ENCODE results near the gene TMEM156.
"Not testable (repeated sequence)": the region's sequence is repeated elsewhere in the genome, so short reads cannot be mapped to it uniquely, and the experiment has no call there.

Gene TMEM156

GRCh38 chr4:38959248-38959647, 73.0 kb downstream of the TMEM156 start:
- not testable (repeated sequence) for DNase-seq (ENCODE audit: insufficient read length, low spot score); FAIRE-seq

GRCh38 chr4:38958453-38959190, 73.6 kb downstream of the TMEM156 start:
- DNase-seq (ENCODE audit: insufficient read length, low spot score): no peak
- FAIRE-seq: peak; percentile 89

GRCh38 chr4:38957893-38958292, 74.3 kb downstream of the TMEM156 start:
- FAIRE-seq: peak; percentile 62
- DNase-seq (ENCODE audit: insufficient read length, low spot score): no peak

GRCh38 chr4:38957261-38957815, 74.9 kb downstream of the TMEM156 start:
- DNase-seq (ENCODE audit: insufficient read length, low spot score) (no peak), FAIRE-seq (no peak)

DNA sequence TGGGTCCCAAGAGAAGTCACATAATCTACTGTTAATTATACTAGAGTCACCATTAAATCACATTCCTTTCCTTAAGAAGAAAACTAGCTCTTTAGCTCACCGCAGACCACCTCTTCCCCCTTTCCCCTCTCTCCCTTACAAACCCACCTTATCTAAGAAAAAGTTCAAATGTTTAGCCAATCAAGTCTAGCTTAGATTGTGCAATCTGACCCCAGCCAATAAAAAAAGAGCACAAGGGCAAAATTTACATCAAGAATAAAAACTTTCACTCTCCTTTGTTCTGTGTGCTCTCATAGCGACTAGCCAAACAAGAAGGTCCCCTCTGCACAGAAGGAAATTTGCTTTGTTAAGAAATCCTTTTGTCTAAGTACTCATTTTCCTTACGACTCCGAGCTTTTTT, 76.3 kb downstream of the TMEM156 start:
- DNase-seq (ENCODE audit: insufficient read length, low spot score): no peak
- peak; percentile 56 for FAIRE-seq

- FAIRE-seq (no peak), DNase-seq (ENCODE audit: insufficient read length, low spot score) (no peak)
Observed at GRCh38 chr4:38954727-38955126, 77.5 kb downstream of the TMEM156 start.

GRCh38 chr4:38952017-38952416, 80.2 kb downstream of the TMEM156 start:
- DNase-seq (ENCODE audit: insufficient read length, low spot score) (no peak), FAIRE-seq (no peak)

DNA sequence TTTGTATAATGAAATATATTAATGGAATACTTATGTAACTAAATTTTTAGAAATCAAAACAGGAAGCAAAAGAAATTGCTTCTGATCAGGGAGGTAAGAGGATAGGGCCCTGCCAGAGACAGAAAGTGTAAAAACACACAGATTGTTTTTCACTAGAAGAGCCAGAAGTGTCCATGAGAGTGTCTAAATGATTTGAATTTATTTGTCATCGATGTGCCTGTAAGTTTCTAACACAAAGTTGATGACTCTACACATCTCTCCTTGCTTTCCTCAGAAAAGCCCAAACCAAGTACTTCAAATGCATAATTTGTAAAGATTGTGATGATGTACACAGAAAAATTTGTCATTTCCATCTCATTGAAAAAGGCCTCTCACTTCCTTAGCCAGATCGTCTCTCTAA, 80.6 kb downstream of the TMEM156 start:
- DNase-seq (ENCODE audit: insufficient read length, low spot score): no peak
- FAIRE-seq: no peak

DNA sequence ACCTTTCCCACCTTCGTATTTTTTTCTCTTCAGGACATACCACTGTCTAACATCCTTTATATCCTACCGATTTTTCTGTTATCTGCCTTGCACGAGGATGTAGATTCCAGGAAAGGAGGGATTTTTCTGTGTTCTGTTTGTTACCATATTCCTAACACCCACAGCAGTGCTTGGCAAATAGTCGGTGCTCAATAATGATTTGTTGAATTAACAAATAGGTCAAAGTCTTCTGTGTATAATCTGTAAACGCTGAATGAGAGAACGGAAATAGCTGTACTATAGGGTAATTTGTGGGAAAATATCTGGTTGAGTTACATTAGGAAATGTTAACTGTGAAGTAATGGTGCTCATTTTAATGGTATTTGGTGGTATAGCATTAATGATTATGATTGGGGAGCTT, 81.5 kb downstream of the TMEM156 start:
- FAIRE-seq: no peak
- no peak for DNase-seq (ENCODE audit: insufficient read length, low spot score)

GRCh38 chr4:38950159-38950558, 82.0 kb downstream of the TMEM156 start:
- FAIRE-seq: no peak
- no peak for DNase-seq (ENCODE audit: insufficient read length, low spot score)

GRCh38 chr4:38949411-38950051, 82.7 kb downstream of the TMEM156 start:
- peak; percentile 63 for FAIRE-seq

GRCh38 chr4:38948551-38948950, 83.7 kb downstream of the TMEM156 start:
- no peak for FAIRE-seq

More at GRCh38 chr4:38949411-38950051, 82.7 kb downstream of the TMEM156 start:
- DNase-seq (ENCODE audit: insufficient read length, low spot score): no peak

GRCh38 chr4:38946919-38947318, 85.3 kb downstream of the TMEM156 start:
- no peak for DNase-seq (ENCODE audit: insufficient read length, low spot score)
- FAIRE-seq: no peak

More at GRCh38 chr4:38948551-38948950, 83.7 kb downstream of the TMEM156 start:
- no peak for DNase-seq (ENCODE audit: insufficient read length, low spot score)

- no peak for FAIRE-seq
Observed at GRCh38 chr4:38944440-38944839, 87.8 kb downstream of the TMEM156 start.

GRCh38 chr4:38943343-38943742, 88.9 kb downstream of the TMEM156 start:
- no peak for FAIRE-seq
- no peak for DNase-seq (ENCODE audit: insufficient read length, low spot score)

More at GRCh38 chr4:38944440-38944839, 87.8 kb downstream of the TMEM156 start:
- DNase-seq (ENCODE audit: insufficient read length, low spot score): no peak

GRCh38 chr4:38941906-38942305, 90.3 kb downstream of the TMEM156 start:
- not testable (repeated sequence) for DNase-seq (ENCODE audit: insufficient read length, low spot score); FAIRE-seq

DNA sequence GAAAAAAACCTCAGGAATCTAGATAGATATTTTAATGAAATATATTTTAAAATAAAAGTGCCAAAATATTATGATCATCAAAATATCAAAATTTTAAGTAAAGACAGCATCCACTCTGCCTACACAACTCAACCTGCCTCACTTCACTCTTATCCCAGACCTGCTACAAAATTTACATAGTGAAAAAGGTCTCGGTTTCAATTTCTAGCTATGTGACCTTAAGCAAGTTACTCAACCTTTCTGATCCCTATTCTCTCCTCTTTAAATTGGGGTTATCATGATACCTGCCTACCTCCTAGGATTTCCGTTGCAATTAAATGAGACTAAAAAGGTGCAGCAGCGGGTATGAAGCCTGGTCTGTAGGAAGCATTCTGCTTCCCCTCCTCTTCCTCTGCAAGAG, 91.7 kb downstream of the TMEM156 start:
- no peak for FAIRE-seq

GRCh38 chr4:38939165-38939564, 93.0 kb downstream of the TMEM156 start:
- FAIRE-seq: peak; percentile 95
- peak; percentile 37 for DNase-seq (ENCODE audit: insufficient read length, low spot score)

More for the DNA sequence above, 91.7 kb downstream of the TMEM156 start:
- no peak for DNase-seq (ENCODE audit: insufficient read length, low spot score)

DNA sequence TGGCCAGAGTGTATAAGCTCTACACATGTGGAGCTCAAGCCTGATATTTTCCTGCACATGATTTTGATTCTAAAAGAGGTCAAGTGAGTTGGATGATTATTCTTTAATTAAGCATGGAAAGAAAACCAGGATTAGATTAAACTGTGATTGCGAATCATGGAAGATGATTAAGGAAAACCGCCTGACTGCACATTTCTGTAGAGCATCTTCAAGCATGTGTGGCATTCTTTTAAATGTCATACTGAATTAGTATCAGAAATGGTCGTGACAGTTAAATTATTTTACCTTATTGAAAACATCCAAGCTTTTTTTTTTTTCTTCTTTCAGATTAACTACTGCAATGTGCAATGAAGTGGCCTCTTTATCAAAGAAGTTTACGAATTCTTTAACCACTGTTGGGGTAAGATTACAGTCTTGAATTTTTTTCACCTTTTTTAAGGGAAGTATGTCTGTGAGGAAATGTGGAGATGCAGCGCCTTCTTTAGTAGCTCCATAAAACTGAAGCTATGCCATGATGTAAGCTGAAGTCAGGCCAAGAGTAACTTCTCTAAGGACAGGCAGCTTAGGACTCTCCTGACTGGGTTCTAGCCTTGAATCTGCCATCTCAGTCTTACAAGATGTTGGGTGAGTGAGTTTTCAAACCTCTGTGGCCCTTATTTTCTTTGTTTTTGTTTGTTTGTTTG, 96.7 kb downstream of the TMEM156 start:
- FAIRE-seq (no peak), DNase-seq (ENCODE audit: insufficient read length, low spot score) (no peak)

- FAIRE-seq: no peak
- no peak for DNase-seq (ENCODE audit: insufficient read length, low spot score)
Observed at GRCh38 chr4:38931125-38931524, 101.1 kb downstream of the TMEM156 start.

GRCh38 chr4:38930707-38931106, 101.5 kb downstream of the TMEM156 start:
- FAIRE-seq: no peak
- no peak for DNase-seq (ENCODE audit: insufficient read length, low spot score)
